Fibroblast of lung (primary cell): Measurements from ENCODE around the gene FAM181A. TPM values are rescaled to one million over a fixed set of nuclear protein-coding genes. Genes with fewer than 3 reads are reported as not detected.

Source experiments
- DNase-seq, 2 donors: peaks; one replicate each; pipeline versions ENCODE4 v3.0.0 to v3.0.0-alpha.2; 2010; ENCODE audit warnings: low read depth in 2 of 2
- H2AFZ ChIP-seq: 2 replicates; pipeline ENCODE4 v1.5.1; 2012; ENCODE audit warnings: low read length, control low read depth, inconsistent platforms
- H3K27ac ChIP-seq: 2 replicates; pipeline ENCODE4 v1.5.1; 2011; ENCODE audit warnings: low read length, control low read depth; ENCODE audit not compliant: insufficient read depth
- H3K27me3 ChIP-seq: 2 replicates; pipeline ENCODE4 v1.5.1; 2011; ENCODE audit warnings: mild to moderate bottlenecking, low read length; ENCODE audit not compliant: control insufficient read depth, insufficient read depth
- H3K36me3 ChIP-seq: 2 replicates; pipeline ENCODE4 v1.5.1; 2011; ENCODE audit warnings: low read length; ENCODE audit not compliant: control insufficient read depth, insufficient read depth
- H3K4me1 ChIP-seq: 2 replicates; pipeline ENCODE4 v1.5.1; 2011; ENCODE audit warnings: low read length; ENCODE audit not compliant: control insufficient read depth, insufficient read depth; ENCODE audit errors: extremely low read depth
- H3K4me2 ChIP-seq: 2 replicates; pipeline ENCODE4 v1.5.1; 2011; ENCODE audit warnings: low read length, control low read depth; ENCODE audit not compliant: insufficient read depth; ENCODE audit errors: extremely low read depth
- H3K4me3 ChIP-seq, 4 experiments: fragments of 200-600 bp in 1 of 4; sonication (generic) in 1 of 4; replicated peaks in 1 of 4; 2 replicates each; pipeline ENCODE4 v1.5.1; 2011 to 2016; ENCODE audit warnings: low read length in 4 of 4, low read depth in 3 of 4, mild to moderate bottlenecking in 3 of 4, control low read depth in 2 of 4, inconsistent platforms in 1 of 4, mixed read lengths in 1 of 4; ENCODE audit not compliant: insufficient read depth in 1 of 4; ENCODE audit errors: control extremely low read depth in 1 of 4
- H3K79me2 ChIP-seq: 2 replicates; pipeline ENCODE4 v1.5.1; 2012; ENCODE audit warnings: mild to moderate bottlenecking, low read length, inconsistent platforms; ENCODE audit not compliant: control insufficient read depth, insufficient read depth
- H3K9ac ChIP-seq: 2 replicates; pipeline ENCODE4 v1.5.1; 2011; ENCODE audit warnings: mild to moderate bottlenecking, low read length, control low read depth; ENCODE audit not compliant: insufficient read depth
- H3K9me3 ChIP-seq: 2 replicates; pipeline ENCODE4 v1.5.1; 2012; ENCODE audit warnings: low read depth, low read length; ENCODE audit not compliant: control insufficient read depth, insufficient read depth
- H4K20me1 ChIP-seq: 2 replicates; pipeline ENCODE4 v1.5.1; 2011; ENCODE audit warnings: low read length; ENCODE audit not compliant: control insufficient read depth, insufficient read depth; ENCODE audit errors: extremely low read depth
- EZH2 ChIP-seq: IDR thresholded peaks from 2 replicates; pipeline ENCODE4 v1.5.1; 2012; ENCODE audit warnings: low read length, control low read depth, mild to moderate bottlenecking; ENCODE audit errors: missing control alignments
- polyA plus RNA-seq, 2 donors: library from polyadenylated mRNA; depleted of rRNA in 1 of 2; stranded (reverse) in 1 of 2; unstranded in 1 of 2; fragments of >200 nt; gene quantifications; 2 replicates each; pipeline ENCODE4 v1.2.1, GENCODE V29; 2011 to 2012; ENCODE audit warnings: missing spikeins in 1 of 2
- total RNA-seq: library from RNA; depleted of rRNA; stranded (reverse); fragments of >200 nt; gene quantifications from 2 replicates; pipeline ENCODE4 v1.2.1, GENCODE V29; 2014
- TF ChIP-seq, protein P1 (sequence below), 2 donors: IDR thresholded peaks in 1 of 2; conservative IDR thresholded peaks in 1 of 2; 1 replicate in 1 of 2; 2 replicates in 1 of 2; pipeline ENCODE4 v1.5.1; 2011 to 2012; ENCODE audit warnings: low read length in 2 of 2, control low read depth in 1 of 2, inconsistent platforms in 1 of 2, low read depth in 1 of 2, mild to moderate bottlenecking in 1 of 2

FAM181A gene
- total and polyA plus RNA-seq, 2 donors (not counting 1 experiment from before 2014, with no cell fraction given): not detected

GRCh38 chr14:93914278-93914677 lies 12.9 kb upstream of the FAM181A start:
- Histone ChIP-seq H3K27me3 (no peaks in the 10 kb centered on the region), H2AFZ (no peak overlapping the region), H3K4me2 (no peak overlapping the region), H3K9ac (no peak overlapping the region), H3K27ac (no peak overlapping the region), H3K4me3 (no peak overlapping the region), H4K20me1 (no peaks in the 10 kb centered on the region), H3K36me3 (no peaks in the 10 kb centered on the region), H3K4me1 (no peaks in the 10 kb centered on the region), H3K79me2 (no peaks in the 10 kb centered on the region), H3K9me3 (no peaks in the 10 kb centered on the region)
- no peak for DNase-seq
- TF ChIP-seq, protein P1, sequence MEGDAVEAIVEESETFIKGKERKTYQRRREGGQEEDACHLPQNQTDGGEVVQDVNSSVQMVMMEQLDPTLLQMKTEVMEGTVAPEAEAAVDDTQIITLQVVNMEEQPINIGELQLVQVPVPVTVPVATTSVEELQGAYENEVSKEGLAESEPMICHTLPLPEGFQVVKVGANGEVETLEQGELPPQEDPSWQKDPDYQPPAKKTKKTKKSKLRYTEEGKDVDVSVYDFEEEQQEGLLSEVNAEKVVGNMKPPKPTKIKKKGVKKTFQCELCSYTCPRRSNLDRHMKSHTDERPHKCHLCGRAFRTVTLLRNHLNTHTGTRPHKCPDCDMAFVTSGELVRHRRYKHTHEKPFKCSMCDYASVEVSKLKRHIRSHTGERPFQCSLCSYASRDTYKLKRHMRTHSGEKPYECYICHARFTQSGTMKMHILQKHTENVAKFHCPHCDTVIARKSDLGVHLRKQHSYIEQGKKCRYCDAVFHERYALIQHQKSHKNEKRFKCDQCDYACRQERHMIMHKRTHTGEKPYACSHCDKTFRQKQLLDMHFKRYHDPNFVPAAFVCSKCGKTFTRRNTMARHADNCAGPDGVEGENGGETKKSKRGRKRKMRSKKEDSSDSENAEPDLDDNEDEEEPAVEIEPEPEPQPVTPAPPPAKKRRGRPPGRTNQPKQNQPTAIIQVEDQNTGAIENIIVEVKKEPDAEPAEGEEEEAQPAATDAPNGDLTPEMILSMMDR (conservative IDR thresholded peaks at IDR 0.05 in 1 of 2, IDR thresholded peaks at IDR 0.05 in 1 of 2; ENCODE audit: low read depth in 1 of 2, low read length in 2 of 2): no peak
- no peak for TF ChIP-seq EZH2

GRCh38 chr14:93915070-93915705 lies 12.0 kb upstream of the FAM181A start:
- no peak for DNase-seq
- TF ChIP-seq, protein P1 (conservative IDR thresholded peaks at IDR 0.05 in 1 of 2, IDR thresholded peaks at IDR 0.05 in 1 of 2; ENCODE audit: low read depth in 1 of 2, low read length in 2 of 2): no peak
- TF ChIP-seq EZH2: no peak
- no peak overlapping the region for H3K9ac ChIP-seq
- H3K4me1 ChIP-seq: no peaks in the 10 kb centered on the region
- H3K27me3 ChIP-seq: no peaks in the 10 kb centered on the region
- no peak overlapping the region for H3K4me3 ChIP-seq
- no peaks in the 10 kb centered on the region for H3K9me3 ChIP-seq
- no peak overlapping the region for H2AFZ ChIP-seq
- no peaks in the 10 kb centered on the region for H3K79me2 ChIP-seq
- no peak overlapping the region for H3K27ac ChIP-seq
- no peaks in the 10 kb centered on the region for H4K20me1 ChIP-seq
- H3K36me3 ChIP-seq: no peaks in the 10 kb centered on the region
- H3K4me2 ChIP-seq: no peak overlapping the region

DNA sequence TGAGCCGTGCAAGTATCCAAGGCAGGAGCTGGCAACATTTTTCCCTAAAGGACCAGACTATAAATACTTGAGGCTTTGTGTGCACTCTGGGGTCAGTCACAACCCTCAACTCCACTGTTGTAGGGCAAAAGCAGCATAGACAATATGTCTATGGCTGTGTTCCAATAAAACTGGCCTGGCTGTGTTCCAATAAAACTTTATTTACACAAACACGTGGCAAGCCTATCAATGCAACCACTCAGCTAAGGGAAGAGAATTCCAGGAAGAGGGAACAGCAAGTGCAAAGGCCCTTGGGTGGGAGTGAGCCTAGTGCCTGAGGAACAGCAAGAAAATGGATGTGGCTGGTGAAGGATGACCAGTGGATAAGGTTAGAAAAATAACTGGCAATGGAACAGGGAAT lies 11.3 kb upstream of the FAM181A start:
- no peak for DNase-seq
- no peak overlapping the region for H3K27ac ChIP-seq
- no peaks in the 10 kb centered on the region for H3K27me3 ChIP-seq
- no peaks in the 10 kb centered on the region for H3K4me1 ChIP-seq
- no peak overlapping the region for H3K4me3 ChIP-seq
- no peak for TF ChIP-seq EZH2
- no peak overlapping the region for H2AFZ ChIP-seq
- no peak overlapping the region for H3K4me2 ChIP-seq
- H3K36me3 ChIP-seq: no peaks in the 10 kb centered on the region
- H4K20me1 ChIP-seq: no peaks in the 10 kb centered on the region
- no peaks in the 10 kb centered on the region for H3K9me3 ChIP-seq
- no peaks in the 10 kb centered on the region for H3K79me2 ChIP-seq
- no peak overlapping the region for H3K9ac ChIP-seq
